ENCODE results near the gene BANF2. TPM values are rescaled to one million over a fixed set of nuclear protein-coding genes. Genes with fewer than 3 reads are reported as not detected.

The BANF2 gene
- total RNA-seq, 1 experiment from 2014 or later, result not detected

GRCh38 chr20:17714597-17714996 is 14.8 kb downstream of the BANF2 start:
- Histone ChIP-seq H3K9ac (ENCODE audit: low read length) (no peak overlapping the region), H4K20me1 (ENCODE audit: low read length) (no peaks in the 10 kb centered on the region), H3K9me2 (replicated peaks; ENCODE audit: low read length) (no peaks in the 10 kb centered on the region), H3K4me2 (ENCODE audit: low read length) (no peak overlapping the region), H3K27me3 (ENCODE audit: low read length) (no peaks in the 10 kb centered on the region), H3K36me3 (ENCODE audit: low read depth, low read length) (no peaks in the 10 kb centered on the region), H3F3A (ENCODE audit: low read length, unreplicated experiment) (no peaks in the 10 kb centered on the region), H2AFZ (ENCODE audit: low read length) (no peak overlapping the region), H3K4me1 (ENCODE audit: insufficient read depth, low read length) (no peaks in the 10 kb centered on the region), H3K9me3 (ENCODE audit: low read length) (no peaks in the 10 kb centered on the region), H3K27ac (ENCODE audit: low read length) (no peak overlapping the region), H3K79me2 (ENCODE audit: low read length) (no peaks in the 10 kb centered on the region), H3K4me3 (ENCODE audit: low read length) (no peak overlapping the region)
- ATAC-seq (no peak), DNase-seq (no peak)
- CTCF ChIA-PET, result no interaction called here
- BruUV-seq (replicated peaks), result no TSS peak
- intact Hi-C loops (cut with micrococcal nuclease), result no loop called here
- POLR2A ChIA-PET (ENCODE audit: unreplicated experiment), result no interaction called here
- no peak for TF ChIP-seq EZH2phosphoT487 (IDR thresholded peaks at IDR 0.05; ENCODE audit: borderline replicate concordance, low read length)
- no peak for TF ChIP-seq EZH2 (IDR thresholded peaks at IDR 0.05; ENCODE audit: low read length, unreplicated experiment)

- Histone ChIP-seq H3K9ac (ENCODE audit: low read length) (no peak overlapping the region), H3K9me2 (replicated peaks; ENCODE audit: low read length) (no peaks in the 10 kb centered on the region), H3F3A (ENCODE audit: low read length, unreplicated experiment) (no peaks in the 10 kb centered on the region), H3K4me2 (ENCODE audit: low read length) (no peak overlapping the region), H3K27me3 (ENCODE audit: low read length) (no peaks in the 10 kb centered on the region), H4K20me1 (ENCODE audit: low read length) (no peaks in the 10 kb centered on the region), H3K27ac (ENCODE audit: low read length) (no peak overlapping the region), H3K4me3 (ENCODE audit: low read length) (no peak overlapping the region), H3K79me2 (ENCODE audit: low read length) (no peaks in the 10 kb centered on the region), H3K9me3 (ENCODE audit: low read length) (no peaks in the 10 kb centered on the region), H3K36me3 (ENCODE audit: low read depth, low read length) (no peaks in the 10 kb centered on the region), H2AFZ (ENCODE audit: low read length) (no peak overlapping the region), H3K4me1 (ENCODE audit: insufficient read depth, low read length) (no peaks in the 10 kb centered on the region)
- ATAC-seq (no peak), DNase-seq (no peak)
- CTCF ChIA-PET, result no interaction called here
- TF ChIP-seq EZH2 (IDR thresholded peaks at IDR 0.05; ENCODE audit: low read length, unreplicated experiment), result no peak
- no peak for TF ChIP-seq CTCF (conservative IDR thresholded peaks at IDR 0.05; ENCODE audit: low read depth, low read length)
- TF ChIP-seq EZH2phosphoT487 (IDR thresholded peaks at IDR 0.05; ENCODE audit: borderline replicate concordance, low read length), result no peak
- POLR2A ChIA-PET (ENCODE audit: unreplicated experiment), result no interaction called here
- intact Hi-C loops (cut with micrococcal nuclease), result no loop called here
- no TSS peak for BruUV-seq (replicated peaks)
Measured at GRCh38 chr20:17715075-17715474, 15.3 kb downstream of the BANF2 start.

- TF ChIP-seq CTCF (conservative IDR thresholded peaks at IDR 0.05; ENCODE audit: low read depth, low read length) (no peak), EZH2 (IDR thresholded peaks at IDR 0.05; ENCODE audit: low read length, unreplicated experiment) (no peak), EZH2phosphoT487 (IDR thresholded peaks at IDR 0.05; ENCODE audit: borderline replicate concordance, low read length) (no peak)
- Histone ChIP-seq H3K36me3 (ENCODE audit: low read depth, low read length) (no peaks in the 10 kb centered on the region), H3K9me3 (ENCODE audit: low read length) (no peaks in the 10 kb centered on the region), H3K79me2 (ENCODE audit: low read length) (no peaks in the 10 kb centered on the region), H3K4me1 (ENCODE audit: insufficient read depth, low read length) (no peaks in the 10 kb centered on the region), H3K9ac (ENCODE audit: low read length) (no peak overlapping the region), H4K20me1 (ENCODE audit: low read length) (no peaks in the 10 kb centered on the region), H3K27me3 (ENCODE audit: low read length) (no peaks in the 10 kb centered on the region), H2AFZ (ENCODE audit: low read length) (no peak overlapping the region), H3K27ac (ENCODE audit: low read length) (no peak overlapping the region), H3K4me3 (ENCODE audit: low read length) (no peak overlapping the region), H3K9me2 (replicated peaks; ENCODE audit: low read length) (no peaks in the 10 kb centered on the region), H3F3A (ENCODE audit: low read length, unreplicated experiment) (no peaks in the 10 kb centered on the region), H3K4me2 (ENCODE audit: low read length) (no peak overlapping the region)
- no peak for ATAC-seq
- ChIA-PET POLR2A (ENCODE audit: unreplicated experiment) (no interaction called here), CTCF (interaction anchor here (0.7 kb wide), 1 partner anchor 482 kb away, joined by 3 read pairs; no protein-coding TSS in a partner anchor)
- DNase-seq, result no peak
- BruUV-seq (replicated peaks), result no TSS peak
- intact Hi-C loops (cut with micrococcal nuclease), result no loop called here
Measured at GRCh38 chr20:17716331-17716730, 16.6 kb downstream of the BANF2 start.

Measured in PC-3 (cell line).